Measurements from ENCODE around the gene ZNF367. TPM values are rescaled to one million over a fixed set of nuclear protein-coding genes. Genes with fewer than 3 reads are reported as not detected.
A peak's percentile ranks its signal among the peaks of the same experiment; 100 is the strongest.

The ZNF367 gene
- total and polyA plus RNA-seq, 2 donors (not counting 3 experiments of a cell fraction or from before 2014, with no cell fraction given): 1.7 to 10.0 TPM

GRCh38 chr9:96383165-96383942, 34.8 kb downstream of the ZNF367 start, which contains the start of gene SLC35D2:
Gene SLC35D2 (minus strand): TSS chr9:96383711. CDS start chr9:96383634, 77 bp downstream.
- intact Hi-C loops (cut with micrococcal nuclease): loop anchor here (1.0 to 2.0 kb wide), 4 partner anchors 35 to 67 kb away; partner anchors contain the start of genes HABP4 and ZNF367
- peak within 1 kb of the TSS; percentile 81 for H3K9ac ChIP-seq (replicated peaks; ENCODE audit: extremely low read depth, insufficient read depth, low read length)
- FAIRE-seq: peak; percentile 77
- no TSS peak for BruUV-seq (replicated peaks)
- H2AFZ ChIP-seq (ENCODE audit: low read depth, low read length): peak within 1 kb of the TSS; percentile 56
- H3K79me2 ChIP-seq (ENCODE audit: control insufficient read depth, insufficient read depth, low read length): peaks cover 30% of the 10 kb centered on the region
- peak within 1 kb of the TSS; percentile 68 to 83 (median 69) for H3K4me3 ChIP-seq (replicated peaks in 1 of 3; ENCODE audit: insufficient read depth in 1 of 3, low read depth in 1 of 3, low read length in 3 of 3)
- H3K9me3 ChIP-seq (replicated peaks; ENCODE audit: control insufficient read depth, insufficient read depth, low read length): no peaks in the 10 kb centered on the region
- no peak for TF ChIP-seq FOS (IDR thresholded peaks at IDR 0.05; ENCODE audit: borderline replicate concordance, insufficient read depth, low read length)
- TF ChIP-seq MYC (IDR thresholded peaks at IDR 0.05; ENCODE audit: low read depth, low read length): no peak
- TF ChIP-seq EZH2 (IDR thresholded peaks at IDR 0.05; ENCODE audit: borderline replicate concordance, low read depth, low read length, severe bottlenecking): no peak
- TF ChIP-seq JUN (IDR thresholded peaks at IDR 0.05; ENCODE audit: borderline replicate concordance, insufficient read depth, insufficient read length, low read depth): no peak
- TF ChIP-seq POLR2A (IDR thresholded peaks at IDR 0.05; ENCODE audit: low read depth, low read length): peak; percentile 68
- no peak for TF ChIP-seq GATA2 (IDR thresholded peaks at IDR 0.05; ENCODE audit: insufficient read depth, insufficient read length, low read depth, low read length)
- TF ChIP-seq POLR2AphosphoS5 (IDR thresholded peaks at IDR 0.05; ENCODE audit: insufficient read depth, low read depth, low read length): peak; percentile 81
- H3K4me1 ChIP-seq (ENCODE audit: control insufficient read depth, extremely low read depth, insufficient read depth, low read length): peaks cover 18% of the 10 kb centered on the region
- peak within 1 kb of the TSS; percentile 66 for H3K27ac ChIP-seq (ENCODE audit: insufficient read depth, low read depth, low read length)
- no peaks in the 10 kb centered on the region for H4K20me1 ChIP-seq (replicated peaks; ENCODE audit: control insufficient read depth, extremely low read depth, insufficient read depth, low read length)
- dilution Hi-C loops (cut with MboI; ENCODE audit: extremely low pct_ligation_motif_present, low sequenced_read_pairs): no loop called here
- H3K4me2 ChIP-seq (ENCODE audit: insufficient read depth, low read length): peak within 1 kb of the TSS; percentile 88
- no peaks in the 10 kb centered on the region for H3K27me3 ChIP-seq (ENCODE audit: control insufficient read depth in 2 of 2, insufficient read depth in 2 of 2, low read length in 2 of 2)
- peak; percentile 57 for DNase-seq (ENCODE audit: low read depth, low spot score)
- peaks cover 0 to 2% of the 10 kb centered on the region in 2 experiments for H3K36me3 ChIP-seq (ENCODE audit: control insufficient read depth in 2 of 2, extremely low read depth in 1 of 2, insufficient read depth in 2 of 2, low read length in 2 of 2)
- H3K9me1 ChIP-seq (replicated peaks; ENCODE audit: control insufficient read depth, extremely low read depth, insufficient read depth, low read length): no peaks in the 10 kb centered on the region
- ChIA-PET POLR2A (no interaction called here), CTCF (interaction anchor here (0.5 to 2.2 kb wide), 3 partner anchors 39 to 284 kb away, joined by 3 to 13 read pairs (median 3); no protein-coding TSS in a partner anchor)

Data from endothelial cell of umbilical vein (primary cell).